ENCODE data around the gene LRP3. TPM values are rescaled to one million over a fixed set of nuclear protein-coding genes. Genes with fewer than 3 reads are reported as not detected.

LRP3 gene
- total RNA-seq, 1 donor, result 11.2 TPM

- no peak for DNase-seq (ENCODE audit: low read depth)
- no peak for TF ChIP-seq CTCF (IDR thresholded peaks at IDR 0.05; ENCODE audit: insufficient read depth, low read depth, low read length)
- H3K4me3 ChIP-seq (ENCODE audit: low read depth, low read length), result no peak overlapping the region
Observed at GRCh38 chr19:33196446-33197193, 2.5 kb downstream of the LRP3 start.

- no peak overlapping the region for H3K4me3 ChIP-seq (ENCODE audit: low read depth, low read length)
- DNase-seq (ENCODE audit: low read depth), result no peak
- TF ChIP-seq CTCF (IDR thresholded peaks at IDR 0.05; ENCODE audit: insufficient read depth, low read depth, low read length), result no peak
Observed at GRCh38 chr19:33197591-33198000, 3.5 kb downstream of the LRP3 start.

- no peak overlapping the region for H3K4me3 ChIP-seq (ENCODE audit: low read depth, low read length)
- no peak for DNase-seq (ENCODE audit: low read depth)
- no peak for TF ChIP-seq CTCF (IDR thresholded peaks at IDR 0.05; ENCODE audit: insufficient read depth, low read depth, low read length)
Observed at GRCh38 chr19:33198169-33198568, 4.0 kb downstream of the LRP3 start.

GRCh38 chr19:33199441-33200265, 5.5 kb downstream of the LRP3 start:
- DNase-seq (ENCODE audit: low read depth), result no peak
- no peak for TF ChIP-seq CTCF (IDR thresholded peaks at IDR 0.05; ENCODE audit: insufficient read depth, low read depth, low read length)
- H3K4me3 ChIP-seq (ENCODE audit: low read depth, low read length), result no peak overlapping the region

- H3K4me3 ChIP-seq (ENCODE audit: low read depth, low read length), result no peak overlapping the region
- no peak for TF ChIP-seq CTCF (IDR thresholded peaks at IDR 0.05; ENCODE audit: insufficient read depth, low read depth, low read length)
- DNase-seq (ENCODE audit: low read depth), result no peak
Observed at GRCh38 chr19:33201473-33201872, 7.3 kb downstream of the LRP3 start.

- TF ChIP-seq CTCF (IDR thresholded peaks at IDR 0.05; ENCODE audit: insufficient read depth, low read depth, low read length), result no peak
- no peak for DNase-seq (ENCODE audit: low read depth)
- no peak overlapping the region for H3K4me3 ChIP-seq (ENCODE audit: low read depth, low read length)
Observed at GRCh38 chr19:33201886-33202545, 7.9 kb downstream of the LRP3 start.

All from fibroblast of villous mesenchyme (primary cell).